Testis (tissue), 2 donors: ENCODE measurements around the gene EXOC4.

Experiments used
- POLR2A ChIP-seq: fragments of 450-650 bp; IDR thresholded peaks from one replicate; pipeline ENCODE4 v1.6.1; 2017; ENCODE audit warnings: antibody characterized with exemption, mild to moderate bottlenecking, moderate library complexity
- TF ChIP-seq, protein P1 (sequence below), 3 experiments: fragments of 450-650 bp in 2 of 3; fragments of 200-600 bp in 1 of 3; sonication (generic) in 1 of 3; IDR thresholded peaks; one replicate each; pipeline ENCODE4 v1.5.1; 2016 to 2019; ENCODE audit warnings: antibody characterized with exemption in 3 of 3, mild to moderate bottlenecking in 2 of 3, moderate library complexity in 1 of 3

DNA sequence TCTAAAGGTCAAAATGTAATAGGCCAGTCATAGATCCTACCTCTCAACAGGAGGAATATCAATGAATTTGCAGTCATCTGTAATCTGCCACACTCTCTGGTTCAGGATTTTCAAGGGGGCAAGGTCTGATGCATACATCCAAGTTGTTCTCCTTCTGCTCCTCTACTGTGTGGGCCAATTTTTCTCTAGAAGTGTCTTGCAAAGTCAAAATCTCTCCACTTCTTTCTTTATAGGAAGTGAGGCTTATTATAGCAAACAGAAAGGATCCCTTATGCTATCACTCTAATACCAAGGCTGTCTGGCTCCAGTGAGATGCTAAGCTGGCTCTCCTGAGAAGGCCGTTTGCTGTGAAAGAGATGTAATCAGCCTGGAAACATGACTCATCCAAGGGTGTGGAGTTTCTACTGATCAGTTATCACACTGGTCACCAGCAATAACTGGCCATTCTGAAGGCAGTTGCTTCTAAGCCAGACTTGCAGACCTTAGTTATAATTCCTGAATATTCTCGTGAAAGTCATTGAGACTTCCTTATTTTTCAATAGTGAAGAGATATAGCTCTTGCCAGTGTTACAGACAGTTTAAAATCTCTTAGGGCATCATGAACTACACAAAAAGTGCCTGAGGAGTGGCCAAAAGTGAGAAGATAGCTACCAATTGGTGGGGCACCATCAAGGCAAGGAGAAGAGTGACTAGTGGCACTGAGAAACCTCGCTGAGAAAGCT lies 831.0 kb downstream of the EXOC4 start:
- TF ChIP-seq, protein P1, sequence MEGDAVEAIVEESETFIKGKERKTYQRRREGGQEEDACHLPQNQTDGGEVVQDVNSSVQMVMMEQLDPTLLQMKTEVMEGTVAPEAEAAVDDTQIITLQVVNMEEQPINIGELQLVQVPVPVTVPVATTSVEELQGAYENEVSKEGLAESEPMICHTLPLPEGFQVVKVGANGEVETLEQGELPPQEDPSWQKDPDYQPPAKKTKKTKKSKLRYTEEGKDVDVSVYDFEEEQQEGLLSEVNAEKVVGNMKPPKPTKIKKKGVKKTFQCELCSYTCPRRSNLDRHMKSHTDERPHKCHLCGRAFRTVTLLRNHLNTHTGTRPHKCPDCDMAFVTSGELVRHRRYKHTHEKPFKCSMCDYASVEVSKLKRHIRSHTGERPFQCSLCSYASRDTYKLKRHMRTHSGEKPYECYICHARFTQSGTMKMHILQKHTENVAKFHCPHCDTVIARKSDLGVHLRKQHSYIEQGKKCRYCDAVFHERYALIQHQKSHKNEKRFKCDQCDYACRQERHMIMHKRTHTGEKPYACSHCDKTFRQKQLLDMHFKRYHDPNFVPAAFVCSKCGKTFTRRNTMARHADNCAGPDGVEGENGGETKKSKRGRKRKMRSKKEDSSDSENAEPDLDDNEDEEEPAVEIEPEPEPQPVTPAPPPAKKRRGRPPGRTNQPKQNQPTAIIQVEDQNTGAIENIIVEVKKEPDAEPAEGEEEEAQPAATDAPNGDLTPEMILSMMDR (IDR thresholded peaks at IDR 0.05): no peak
- no peak for TF ChIP-seq POLR2A
